ENCODE data around the gene CSGALNACT2. TPM values are rescaled to one million over a fixed set of nuclear protein-coding genes. Genes with fewer than 3 reads are reported as not detected.

The CSGALNACT2 gene
- total RNA-seq, 1 experiment from 2014 or later: 5.1 TPM

DNA sequence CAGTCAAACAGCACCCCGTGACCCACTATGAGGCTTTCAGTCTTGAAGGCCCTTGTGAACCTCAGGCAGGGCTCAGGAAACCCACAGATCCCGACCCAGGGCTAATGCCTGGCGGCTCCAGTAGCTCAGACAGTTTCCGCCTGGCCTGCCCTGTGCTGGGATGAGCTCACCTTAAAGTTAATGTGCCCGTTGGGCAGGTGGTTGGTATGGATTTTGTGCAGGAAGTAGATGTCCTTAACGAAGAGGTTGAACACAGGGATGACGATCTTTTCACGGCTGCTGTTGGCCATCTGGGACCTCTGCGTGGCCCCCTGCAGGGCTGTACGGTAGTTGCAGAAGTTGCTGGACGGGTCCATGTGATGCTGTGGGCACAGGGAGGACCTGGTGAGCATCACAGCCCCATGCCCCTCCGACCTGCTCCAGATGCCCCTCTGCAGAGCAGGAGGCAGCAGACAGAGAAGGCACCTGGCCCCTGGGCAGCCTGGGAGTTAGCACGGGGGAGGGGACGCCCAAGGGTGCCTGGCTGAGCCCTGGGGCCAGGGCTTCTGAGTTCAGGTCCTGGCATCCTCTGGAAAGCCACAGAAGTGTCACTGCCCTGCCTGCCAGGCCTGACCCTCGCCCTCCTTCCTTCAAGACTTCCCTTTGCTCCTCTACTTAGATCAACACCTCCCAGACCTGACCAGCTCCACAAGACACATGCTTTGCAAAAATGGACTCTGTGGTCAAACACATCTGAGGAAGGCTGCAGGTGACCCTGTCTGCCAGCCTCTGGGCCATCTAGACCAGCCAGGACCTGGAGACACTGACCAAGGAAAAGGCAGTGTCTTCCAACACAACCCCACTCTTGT lies 59.8 kb downstream of the CSGALNACT2 start:
- Mint-ChIP-seq H3K27me3 (ENCODE audit: low read depth) (no peaks in the 10 kb centered on the region), H3K36me3 (peaks cover 43% of the 10 kb centered on the region), H3K9me3 (no peaks in the 10 kb centered on the region), H3K4me1 (peaks cover 5% of the 10 kb centered on the region), H3K4me3 (no peak overlapping the region), H3K27ac (no peak overlapping the region)
- TF ChIP-seq, protein P1, sequence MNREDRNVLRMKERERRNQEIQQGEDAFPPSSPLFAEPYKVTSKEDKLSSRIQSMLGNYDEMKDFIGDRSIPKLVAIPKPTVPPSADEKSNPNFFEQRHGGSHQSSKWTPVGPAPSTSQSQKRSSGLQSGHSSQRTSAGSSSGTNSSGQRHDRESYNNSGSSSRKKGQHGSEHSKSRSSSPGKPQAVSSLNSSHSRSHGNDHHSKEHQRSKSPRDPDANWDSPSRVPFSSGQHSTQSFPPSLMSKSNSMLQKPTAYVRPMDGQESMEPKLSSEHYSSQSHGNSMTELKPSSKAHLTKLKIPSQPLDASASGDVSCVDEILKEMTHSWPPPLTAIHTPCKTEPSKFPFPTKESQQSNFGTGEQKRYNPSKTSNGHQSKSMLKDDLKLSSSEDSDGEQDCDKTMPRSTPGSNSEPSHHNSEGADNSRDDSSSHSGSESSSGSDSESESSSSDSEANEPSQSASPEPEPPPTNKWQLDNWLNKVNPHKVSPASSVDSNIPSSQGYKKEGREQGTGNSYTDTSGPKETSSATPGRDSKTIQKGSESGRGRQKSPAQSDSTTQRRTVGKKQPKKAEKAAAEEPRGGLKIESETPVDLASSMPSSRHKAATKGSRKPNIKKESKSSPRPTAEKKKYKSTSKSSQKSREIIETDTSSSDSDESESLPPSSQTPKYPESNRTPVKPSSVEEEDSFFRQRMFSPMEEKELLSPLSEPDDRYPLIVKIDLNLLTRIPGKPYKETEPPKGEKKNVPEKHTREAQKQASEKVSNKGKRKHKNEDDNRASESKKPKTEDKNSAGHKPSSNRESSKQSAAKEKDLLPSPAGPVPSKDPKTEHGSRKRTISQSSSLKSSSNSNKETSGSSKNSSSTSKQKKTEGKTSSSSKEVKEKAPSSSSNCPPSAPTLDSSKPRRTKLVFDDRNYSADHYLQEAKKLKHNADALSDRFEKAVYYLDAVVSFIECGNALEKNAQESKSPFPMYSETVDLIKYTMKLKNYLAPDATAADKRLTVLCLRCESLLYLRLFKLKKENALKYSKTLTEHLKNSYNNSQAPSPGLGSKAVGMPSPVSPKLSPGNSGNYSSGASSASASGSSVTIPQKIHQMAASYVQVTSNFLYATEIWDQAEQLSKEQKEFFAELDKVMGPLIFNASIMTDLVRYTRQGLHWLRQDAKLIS (CRISPR knock-in tag; IDR thresholded peaks at IDR 0.05; ENCODE audit: borderline replicate concordance): no peak
- TF ChIP-seq, protein P2, sequence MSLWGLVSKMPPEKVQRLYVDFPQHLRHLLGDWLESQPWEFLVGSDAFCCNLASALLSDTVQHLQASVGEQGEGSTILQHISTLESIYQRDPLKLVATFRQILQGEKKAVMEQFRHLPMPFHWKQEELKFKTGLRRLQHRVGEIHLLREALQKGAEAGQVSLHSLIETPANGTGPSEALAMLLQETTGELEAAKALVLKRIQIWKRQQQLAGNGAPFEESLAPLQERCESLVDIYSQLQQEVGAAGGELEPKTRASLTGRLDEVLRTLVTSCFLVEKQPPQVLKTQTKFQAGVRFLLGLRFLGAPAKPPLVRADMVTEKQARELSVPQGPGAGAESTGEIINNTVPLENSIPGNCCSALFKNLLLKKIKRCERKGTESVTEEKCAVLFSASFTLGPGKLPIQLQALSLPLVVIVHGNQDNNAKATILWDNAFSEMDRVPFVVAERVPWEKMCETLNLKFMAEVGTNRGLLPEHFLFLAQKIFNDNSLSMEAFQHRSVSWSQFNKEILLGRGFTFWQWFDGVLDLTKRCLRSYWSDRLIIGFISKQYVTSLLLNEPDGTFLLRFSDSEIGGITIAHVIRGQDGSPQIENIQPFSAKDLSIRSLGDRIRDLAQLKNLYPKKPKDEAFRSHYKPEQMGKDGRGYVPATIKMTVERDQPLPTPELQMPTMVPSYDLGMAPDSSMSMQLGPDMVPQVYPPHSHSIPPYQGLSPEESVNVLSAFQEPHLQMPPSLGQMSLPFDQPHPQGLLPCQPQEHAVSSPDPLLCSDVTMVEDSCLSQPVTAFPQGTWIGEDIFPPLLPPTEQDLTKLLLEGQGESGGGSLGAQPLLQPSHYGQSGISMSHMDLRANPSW (CRISPR knock-in tag; conservative IDR thresholded peaks at IDR 0.05; ENCODE audit: low read depth): no peak
- TF ChIP-seq, protein P3, sequence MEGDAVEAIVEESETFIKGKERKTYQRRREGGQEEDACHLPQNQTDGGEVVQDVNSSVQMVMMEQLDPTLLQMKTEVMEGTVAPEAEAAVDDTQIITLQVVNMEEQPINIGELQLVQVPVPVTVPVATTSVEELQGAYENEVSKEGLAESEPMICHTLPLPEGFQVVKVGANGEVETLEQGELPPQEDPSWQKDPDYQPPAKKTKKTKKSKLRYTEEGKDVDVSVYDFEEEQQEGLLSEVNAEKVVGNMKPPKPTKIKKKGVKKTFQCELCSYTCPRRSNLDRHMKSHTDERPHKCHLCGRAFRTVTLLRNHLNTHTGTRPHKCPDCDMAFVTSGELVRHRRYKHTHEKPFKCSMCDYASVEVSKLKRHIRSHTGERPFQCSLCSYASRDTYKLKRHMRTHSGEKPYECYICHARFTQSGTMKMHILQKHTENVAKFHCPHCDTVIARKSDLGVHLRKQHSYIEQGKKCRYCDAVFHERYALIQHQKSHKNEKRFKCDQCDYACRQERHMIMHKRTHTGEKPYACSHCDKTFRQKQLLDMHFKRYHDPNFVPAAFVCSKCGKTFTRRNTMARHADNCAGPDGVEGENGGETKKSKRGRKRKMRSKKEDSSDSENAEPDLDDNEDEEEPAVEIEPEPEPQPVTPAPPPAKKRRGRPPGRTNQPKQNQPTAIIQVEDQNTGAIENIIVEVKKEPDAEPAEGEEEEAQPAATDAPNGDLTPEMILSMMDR (IDR thresholded peaks at IDR 0.05): peak; percentile 11; the same call in 1 of the 2 replicates
- TF ChIP-seq NFE2L1 (CRISPR knock-in tag; IDR thresholded peaks at IDR 0.05): no peak
- TF ChIP-seq, protein P4, sequence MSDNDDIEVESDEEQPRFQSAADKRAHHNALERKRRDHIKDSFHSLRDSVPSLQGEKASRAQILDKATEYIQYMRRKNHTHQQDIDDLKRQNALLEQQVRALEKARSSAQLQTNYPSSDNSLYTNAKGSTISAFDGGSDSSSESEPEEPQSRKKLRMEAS (CRISPR knock-in tag; IDR thresholded peaks at IDR 0.05): no peak
- POLR2A ChIA-PET: no interaction called here
- DNase-seq (ENCODE audit: low spot score) (peak; percentile 49), ATAC-seq (no peak)
- CTCF ChIA-PET: interaction anchor here (0.7 kb wide), 1 partner anchor 93 kb away, joined by 3 read pairs; no protein-coding TSS in a partner anchor

DNA sequence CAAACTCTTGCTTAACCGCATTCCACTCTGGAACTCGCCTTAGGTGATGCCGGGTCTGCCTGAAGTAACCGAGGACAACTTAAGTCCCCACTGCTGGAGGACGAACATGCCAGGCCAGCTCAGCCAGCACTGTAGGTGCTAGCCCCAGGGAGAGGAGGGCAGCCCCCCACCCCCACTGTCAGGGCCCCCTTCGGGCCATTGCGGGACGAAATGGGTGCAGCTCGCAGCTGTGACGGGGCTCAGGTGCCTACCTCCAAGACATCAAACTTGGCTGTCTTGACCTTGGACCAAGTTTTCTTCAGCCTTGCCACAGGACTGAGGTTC lies 60.4 kb downstream of the CSGALNACT2 start:
- H3K4me1 Mint-ChIP-seq: peaks cover 5% of the 10 kb centered on the region
- peaks cover 43% of the 10 kb centered on the region for H3K36me3 Mint-ChIP-seq
- DNase-seq (ENCODE audit: low spot score) (no peak), ATAC-seq (no peak)
- no peaks in the 10 kb centered on the region for H3K27me3 Mint-ChIP-seq (ENCODE audit: low read depth)
- H3K27ac Mint-ChIP-seq: no peak overlapping the region
- ChIA-PET POLR2A (no interaction called here), CTCF (interaction anchor here (0.6 kb wide), 1 partner anchor 153 kb away, joined by 3 read pairs; no protein-coding TSS in a partner anchor)
- H3K4me3 Mint-ChIP-seq: no peak overlapping the region
- H3K9me3 Mint-ChIP-seq: no peaks in the 10 kb centered on the region
- TF ChIP-seq NFYB (CRISPR knock-in tag; conservative IDR thresholded peaks at IDR 0.05; ENCODE audit: low read depth): no peak
- TF ChIP-seq NFATC4 (CRISPR knock-in tag; IDR thresholded peaks at IDR 0.05): no peak
- TF ChIP-seq, protein P5, sequence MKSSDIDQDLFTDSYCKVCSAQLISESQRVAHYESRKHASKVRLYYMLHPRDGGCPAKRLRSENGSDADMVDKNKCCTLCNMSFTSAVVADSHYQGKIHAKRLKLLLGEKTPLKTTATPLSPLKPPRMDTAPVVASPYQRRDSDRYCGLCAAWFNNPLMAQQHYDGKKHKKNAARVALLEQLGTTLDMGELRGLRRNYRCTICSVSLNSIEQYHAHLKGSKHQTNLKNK (CRISPR knock-in tag; IDR thresholded peaks at IDR 0.05): no peak
- TF ChIP-seq, protein P6, sequence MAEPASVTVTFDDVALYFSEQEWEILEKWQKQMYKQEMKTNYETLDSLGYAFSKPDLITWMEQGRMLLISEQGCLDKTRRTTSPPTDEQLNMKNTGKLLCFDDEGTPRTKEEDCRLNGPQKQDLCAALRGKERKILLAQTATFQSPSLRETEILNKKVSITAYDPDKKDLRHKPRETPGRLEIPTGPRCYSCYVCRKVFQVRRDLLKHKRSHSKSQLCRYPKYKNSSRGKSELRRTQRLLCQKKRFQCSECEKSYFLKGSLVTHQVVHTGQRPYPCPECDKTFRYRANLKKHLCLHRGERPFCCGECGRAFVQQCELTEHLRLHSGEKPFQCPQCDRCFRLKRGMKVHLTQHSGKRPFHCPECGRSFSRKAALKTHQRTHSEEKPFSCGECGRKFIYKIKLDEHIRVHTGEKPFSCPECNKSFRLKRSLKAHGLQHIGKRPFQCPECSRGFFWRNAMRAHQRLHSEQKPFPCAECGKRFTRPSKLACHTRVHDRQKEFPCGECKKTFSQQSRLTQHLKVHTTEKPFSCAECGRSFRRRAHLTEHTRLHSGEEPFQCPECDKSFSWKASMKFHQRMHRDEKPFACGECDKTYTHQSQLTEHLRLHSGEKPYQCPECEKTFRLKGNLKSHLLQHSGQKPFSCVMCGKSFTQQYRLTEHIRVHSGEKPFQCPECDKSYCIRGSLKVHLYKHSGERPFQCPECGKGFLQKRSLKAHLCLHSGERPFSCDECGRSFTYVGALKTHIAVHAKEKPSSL (CRISPR knock-in tag; conservative IDR thresholded peaks at IDR 0.05): no peak
- no peak for TF ChIP-seq FOXP1 (CRISPR knock-in tag; IDR thresholded peaks at IDR 0.05; ENCODE audit: borderline replicate concordance)
- TF ChIP-seq, protein P7, sequence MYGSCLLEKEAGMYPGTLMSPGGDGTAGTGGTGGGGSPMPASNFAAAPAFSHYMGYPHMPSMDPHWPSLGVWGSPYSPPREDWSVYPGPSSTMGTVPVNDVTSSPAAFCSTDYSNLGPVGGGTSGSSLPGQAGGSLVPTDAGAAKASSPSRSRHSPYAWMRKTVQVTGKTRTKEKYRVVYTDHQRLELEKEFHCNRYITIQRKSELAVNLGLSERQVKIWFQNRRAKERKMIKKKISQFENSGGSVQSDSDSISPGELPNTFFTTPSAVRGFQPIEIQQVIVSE (CRISPR knock-in tag; IDR thresholded peaks at IDR 0.05; ENCODE audit: borderline replicate concordance): no peak
- TF ChIP-seq, protein P8, sequence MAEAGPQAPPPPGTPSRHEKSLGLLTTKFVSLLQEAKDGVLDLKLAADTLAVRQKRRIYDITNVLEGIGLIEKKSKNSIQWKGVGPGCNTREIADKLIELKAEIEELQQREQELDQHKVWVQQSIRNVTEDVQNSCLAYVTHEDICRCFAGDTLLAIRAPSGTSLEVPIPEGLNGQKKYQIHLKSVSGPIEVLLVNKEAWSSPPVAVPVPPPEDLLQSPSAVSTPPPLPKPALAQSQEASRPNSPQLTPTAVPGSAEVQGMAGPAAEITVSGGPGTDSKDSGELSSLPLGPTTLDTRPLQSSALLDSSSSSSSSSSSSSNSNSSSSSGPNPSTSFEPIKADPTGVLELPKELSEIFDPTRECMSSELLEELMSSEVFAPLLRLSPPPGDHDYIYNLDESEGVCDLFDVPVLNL (CRISPR knock-in tag; IDR thresholded peaks at IDR 0.05; ENCODE audit: borderline replicate concordance, low read depth): no peak
- TF ChIP-seq, protein P9, sequence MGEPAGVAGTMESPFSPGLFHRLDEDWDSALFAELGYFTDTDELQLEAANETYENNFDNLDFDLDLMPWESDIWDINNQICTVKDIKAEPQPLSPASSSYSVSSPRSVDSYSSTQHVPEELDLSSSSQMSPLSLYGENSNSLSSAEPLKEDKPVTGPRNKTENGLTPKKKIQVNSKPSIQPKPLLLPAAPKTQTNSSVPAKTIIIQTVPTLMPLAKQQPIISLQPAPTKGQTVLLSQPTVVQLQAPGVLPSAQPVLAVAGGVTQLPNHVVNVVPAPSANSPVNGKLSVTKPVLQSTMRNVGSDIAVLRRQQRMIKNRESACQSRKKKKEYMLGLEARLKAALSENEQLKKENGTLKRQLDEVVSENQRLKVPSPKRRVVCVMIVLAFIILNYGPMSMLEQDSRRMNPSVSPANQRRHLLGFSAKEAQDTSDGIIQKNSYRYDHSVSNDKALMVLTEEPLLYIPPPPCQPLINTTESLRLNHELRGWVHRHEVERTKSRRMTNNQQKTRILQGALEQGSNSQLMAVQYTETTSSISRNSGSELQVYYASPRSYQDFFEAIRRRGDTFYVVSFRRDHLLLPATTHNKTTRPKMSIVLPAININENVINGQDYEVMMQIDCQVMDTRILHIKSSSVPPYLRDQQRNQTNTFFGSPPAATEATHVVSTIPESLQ (CRISPR knock-in tag; IDR thresholded peaks at IDR 0.05): no peak
- TF ChIP-seq NR2C2 (CRISPR knock-in tag; IDR thresholded peaks at IDR 0.05): no peak
- TF ChIP-seq OVOL2 (CRISPR knock-in tag; IDR thresholded peaks at IDR 0.05; ENCODE audit: borderline replicate concordance): no peak
- no peak for TF ChIP-seq ZNF423 (CRISPR knock-in tag; IDR thresholded peaks at IDR 0.05)
- TF ChIP-seq CREM (CRISPR knock-in tag; IDR thresholded peaks at IDR 0.05): no peak
